GM12875 (cell line): Measurements from ENCODE around the gene CARMIL1.
A peak's percentile ranks its signal among the peaks of the same experiment; 100 is the strongest.

Source experiments
- H3K4me3 ChIP-seq: one replicate; pipeline ENCODE4 v1.5.1; 2011; ENCODE audit warnings: low read depth, low read length, control low read depth
- CTCF ChIP-seq: IDR thresholded peaks from 2 replicates; pipeline ENCODE4 v1.5.1; 2011; ENCODE audit warnings: low read depth, mild to moderate bottlenecking, control low read depth, inconsistent platforms, low read length, moderate library complexity, borderline replicate concordance; ENCODE audit not compliant: insufficient read depth

The CARMIL1 gene

GRCh38 chr6:25280344-25281074, 1.3 kb downstream of the CARMIL1 start:
- TF ChIP-seq CTCF: no peak
- H3K4me3 ChIP-seq: peak overlapping the region; percentile 77

GRCh38 chr6:25286891-25287290, 7.7 kb downstream of the CARMIL1 start:
- H3K4me3 ChIP-seq: no peak overlapping the region
- no peak for TF ChIP-seq CTCF

GRCh38 chr6:25287941-25288340, 8.8 kb downstream of the CARMIL1 start:
- TF ChIP-seq CTCF: no peak
- no peak overlapping the region for H3K4me3 ChIP-seq

- TF ChIP-seq CTCF: no peak
- no peak overlapping the region for H3K4me3 ChIP-seq
Observed at GRCh38 chr6:25288518-25288917, 9.3 kb downstream of the CARMIL1 start.

GRCh38 chr6:25290306-25291060, 11.3 kb downstream of the CARMIL1 start:
- H3K4me3 ChIP-seq: no peak overlapping the region
- TF ChIP-seq CTCF: no peak

- TF ChIP-seq CTCF: no peak
- no peak overlapping the region for H3K4me3 ChIP-seq
Observed at GRCh38 chr6:25292384-25292783, 13.2 kb downstream of the CARMIL1 start.

GRCh38 chr6:25295651-25296050, 16.5 kb downstream of the CARMIL1 start:
- H3K4me3 ChIP-seq: no peak overlapping the region
- TF ChIP-seq CTCF: no peak
